ENCODE results near the gene WDR26.
"Not testable (repeated sequence)": the region's sequence is repeated elsewhere in the genome, so short reads cannot be mapped to it uniquely, and the experiment has no call there.

Gene WDR26

DNA sequence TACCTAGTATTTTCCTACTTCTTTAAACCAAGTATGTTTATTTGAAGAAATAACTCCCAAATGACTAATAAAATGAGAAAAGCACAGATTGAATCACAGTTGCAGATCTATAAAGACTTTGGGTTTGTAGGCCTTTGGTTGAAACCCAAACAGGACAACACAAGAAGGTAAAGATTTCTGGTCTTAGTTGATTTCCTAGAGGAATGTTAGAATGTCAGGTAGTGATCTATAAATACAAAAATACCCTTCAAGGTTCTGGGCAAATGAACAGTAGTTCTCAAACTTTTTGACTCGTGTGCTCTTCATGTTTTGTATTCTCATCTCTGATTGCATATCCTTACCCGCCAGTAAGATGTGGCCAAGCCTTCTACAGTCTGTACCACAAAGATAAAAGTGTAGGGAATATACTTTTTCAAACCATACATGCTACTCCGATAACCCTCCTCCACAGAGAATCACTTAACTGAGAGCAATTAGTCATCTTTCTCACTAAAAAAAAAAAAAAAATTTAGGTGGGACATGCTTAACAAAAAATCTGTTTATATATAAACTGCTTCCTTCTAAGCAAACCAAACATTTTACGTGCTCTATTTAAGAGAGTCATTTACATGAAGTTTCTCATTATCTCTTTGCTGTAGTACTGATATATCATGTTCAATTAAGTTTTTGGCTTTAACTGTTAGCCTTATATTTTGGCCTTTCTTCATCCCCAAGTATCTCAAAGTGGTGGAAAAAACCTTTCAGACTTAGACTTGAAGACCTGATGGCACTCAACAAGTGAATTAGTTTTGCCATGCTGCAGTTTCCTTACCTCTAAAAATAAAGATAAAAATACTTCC lies 42.0 kb downstream of the WDR26 start:
- DNase-seq, result no peak

DNA sequence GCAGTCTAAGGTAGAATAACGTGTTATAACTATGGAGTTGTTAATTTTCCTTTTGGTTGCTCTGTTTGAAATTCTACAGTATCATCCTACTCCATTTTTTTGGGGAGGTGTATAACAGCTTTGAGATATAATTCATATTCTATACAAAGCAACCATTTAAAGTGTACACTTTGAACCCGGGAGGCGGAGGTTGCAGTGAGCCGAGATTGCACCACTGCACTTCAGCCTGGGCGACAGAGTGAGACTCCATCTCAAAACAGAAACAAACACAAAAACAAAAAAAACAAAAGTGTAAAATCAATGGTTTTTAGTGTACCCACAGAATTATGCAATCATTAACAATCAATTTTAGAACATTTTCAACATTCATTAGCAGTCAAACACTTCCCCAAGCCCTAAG lies 44.1 kb downstream of the WDR26 start:
- no peak for DNase-seq

DNA sequence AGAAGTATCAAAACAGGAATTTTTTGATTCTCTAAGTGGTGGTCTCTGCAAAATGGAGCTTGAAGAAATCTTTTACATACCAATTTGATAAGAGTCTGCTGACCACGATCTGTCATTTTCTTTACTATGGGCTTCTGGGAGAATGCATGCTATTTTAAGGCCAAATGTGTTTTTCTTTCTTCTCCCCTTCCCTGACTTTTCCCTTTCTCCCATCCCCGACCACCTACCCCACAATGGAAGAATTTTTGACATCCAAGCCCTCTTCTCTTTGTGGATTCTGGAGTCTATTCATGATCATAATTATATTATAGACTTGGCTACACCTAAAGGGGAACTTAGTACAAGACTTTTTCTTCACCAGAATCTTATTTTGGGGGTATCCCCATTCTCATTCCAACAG lies 46.7 kb downstream of the WDR26 start:
- no peak for DNase-seq

DNA sequence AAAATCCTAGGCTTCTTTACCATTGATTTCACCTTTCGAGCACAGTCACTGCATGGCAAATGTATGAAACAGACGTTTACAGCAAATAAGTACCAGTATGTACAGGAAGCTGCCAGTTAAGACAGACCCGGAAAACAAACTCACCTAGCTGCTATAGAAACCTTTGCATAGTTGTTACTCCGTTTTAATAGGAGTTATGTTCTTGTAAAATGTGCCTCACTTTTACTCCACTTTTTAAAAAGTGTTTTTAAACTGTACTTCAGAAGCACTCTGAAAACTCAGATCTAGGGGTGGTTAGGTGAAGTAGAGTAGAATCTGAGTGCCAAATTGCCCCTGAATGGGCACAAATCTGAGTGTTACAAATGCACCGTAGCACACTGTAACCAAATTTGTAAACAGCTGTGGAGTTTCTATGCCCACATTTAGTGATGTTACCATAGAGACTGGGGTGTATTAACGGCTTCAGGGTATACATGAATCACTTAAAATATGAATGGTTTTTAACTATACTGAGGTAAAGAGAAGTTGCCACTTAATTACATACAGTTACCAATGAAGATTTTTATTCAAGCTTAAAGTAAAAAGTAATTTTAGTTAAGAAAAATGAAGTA lies 47.2 kb downstream of the WDR26 start:
- DNase-seq, result no peak

DNA sequence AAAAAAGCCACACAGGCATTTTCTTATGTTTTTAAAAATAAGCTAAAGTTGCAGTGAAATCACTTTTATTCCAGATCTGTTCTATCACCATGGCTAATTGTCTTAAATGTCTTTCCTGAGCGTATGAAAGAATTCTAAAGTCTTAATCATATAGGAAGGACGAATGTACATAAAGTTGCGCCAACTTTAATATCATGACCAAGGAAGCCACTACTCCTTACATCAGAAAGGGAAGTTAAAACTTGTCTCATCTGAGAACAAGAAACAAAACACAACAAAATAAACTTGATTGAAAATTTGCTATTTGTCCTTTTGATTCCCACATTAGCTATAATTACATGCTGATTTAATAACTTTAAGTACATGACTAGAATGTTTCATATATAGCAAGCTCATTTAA lies 51.4 kb downstream of the WDR26 start:
- peak; percentile 47 for DNase-seq

DNA sequence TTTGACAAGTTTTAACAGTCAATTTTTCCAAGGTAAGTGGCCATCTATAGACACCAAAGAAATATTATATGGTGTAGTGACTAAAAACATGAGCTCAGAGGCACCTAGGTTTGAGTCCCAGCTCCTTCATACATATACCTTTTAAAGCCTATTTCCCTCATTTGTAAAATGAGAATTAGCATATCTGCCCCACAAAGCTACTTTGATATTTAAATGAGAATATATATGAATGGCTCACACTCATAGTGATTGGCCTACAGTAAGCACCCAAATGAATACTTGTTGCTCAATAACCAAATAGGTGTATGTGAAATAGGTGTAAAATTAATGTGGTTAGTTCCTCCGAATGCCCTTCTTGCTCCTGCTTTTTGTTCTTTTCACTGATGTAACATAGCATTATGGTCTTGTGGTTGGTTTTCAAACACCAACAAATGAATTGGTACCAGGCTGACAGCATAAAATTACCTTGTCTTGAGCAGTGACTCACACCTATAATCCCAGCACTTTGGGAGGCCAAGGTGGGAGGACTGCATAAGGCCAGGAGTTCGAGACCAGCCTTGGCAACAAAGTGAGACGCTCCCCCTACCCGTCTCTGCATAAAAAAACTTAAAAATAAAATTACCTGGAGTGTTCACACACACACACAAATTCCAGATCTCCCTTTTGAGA lies 52.6 kb downstream of the WDR26 start:
- no peak for DNase-seq

DNA sequence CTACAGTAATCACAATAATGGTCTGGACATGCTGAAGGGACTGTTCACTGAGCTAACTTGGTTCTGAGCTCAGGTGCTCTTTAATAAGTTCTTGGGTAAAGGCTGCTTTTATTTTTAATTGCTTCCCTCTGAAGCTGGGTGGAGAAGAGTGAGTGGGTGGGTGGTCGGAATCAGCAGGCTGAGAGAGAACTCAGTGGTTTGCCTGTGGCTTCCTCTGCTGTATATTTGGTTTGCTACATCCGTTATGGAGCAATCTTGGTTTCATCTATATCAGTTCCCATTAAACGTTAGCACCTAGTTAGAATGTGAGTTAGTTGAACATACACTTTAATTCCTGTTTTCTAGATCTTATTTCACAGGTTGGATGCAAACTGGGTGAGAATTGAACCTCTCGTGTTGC lies 54.6 kb downstream of the WDR26 start:
- peak; percentile 72 for DNase-seq

DNA sequence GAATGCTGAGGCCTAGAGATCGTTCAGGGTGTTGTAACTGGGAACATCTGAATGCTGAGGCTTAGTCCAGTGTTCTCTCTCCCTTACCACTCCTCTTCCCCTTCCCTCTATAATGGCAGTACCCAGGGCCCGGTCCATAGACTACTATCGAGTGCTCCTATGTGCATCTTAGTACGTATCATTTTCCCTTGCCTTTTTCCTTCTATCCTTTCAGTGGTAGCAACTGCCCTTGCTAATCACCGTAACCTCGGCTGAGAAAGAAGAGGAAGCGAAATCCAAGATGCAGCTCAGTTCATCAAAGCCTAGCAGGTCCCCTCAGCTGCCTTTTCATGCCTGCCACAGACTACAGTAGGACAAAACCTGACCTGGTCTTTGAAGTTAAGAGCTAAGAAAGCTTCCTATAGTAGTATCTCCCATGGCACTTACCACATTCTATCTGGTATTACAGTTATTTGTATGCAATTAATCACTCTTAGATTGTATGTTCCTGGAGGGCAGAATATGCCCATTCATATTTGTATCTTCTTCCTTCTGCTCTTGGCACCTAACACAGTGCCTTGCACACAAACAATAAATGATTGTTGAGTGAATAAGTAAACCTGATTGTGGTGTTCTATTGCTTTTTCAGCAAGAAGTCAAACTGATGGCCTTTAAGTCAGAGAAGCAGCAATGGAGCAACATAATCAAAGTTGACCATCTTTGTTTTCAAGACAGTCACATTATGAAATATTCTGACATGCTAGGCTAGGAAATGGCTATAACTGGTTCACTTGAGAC lies 55.6 kb downstream of the WDR26 start:
- peak; percentile 49 for DNase-seq

DNA sequence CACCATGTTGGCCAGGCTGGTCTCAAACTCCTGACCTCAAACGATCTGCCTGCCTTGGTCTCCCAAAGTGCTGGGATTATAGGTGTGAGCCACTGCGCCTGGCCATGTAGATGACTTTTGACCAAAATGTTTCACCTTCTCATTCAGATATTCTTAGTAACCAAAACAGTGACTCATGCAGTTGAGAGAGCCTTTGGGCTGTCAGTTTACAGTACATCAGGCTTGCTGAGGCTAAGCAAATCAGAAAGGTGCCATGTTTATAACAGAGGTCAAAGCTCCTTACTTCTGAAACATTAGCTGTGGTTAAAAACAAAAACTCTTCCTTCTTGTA lies 57.0 kb downstream of the WDR26 start:
- DNase-seq, result peak; percentile 11

DNA sequence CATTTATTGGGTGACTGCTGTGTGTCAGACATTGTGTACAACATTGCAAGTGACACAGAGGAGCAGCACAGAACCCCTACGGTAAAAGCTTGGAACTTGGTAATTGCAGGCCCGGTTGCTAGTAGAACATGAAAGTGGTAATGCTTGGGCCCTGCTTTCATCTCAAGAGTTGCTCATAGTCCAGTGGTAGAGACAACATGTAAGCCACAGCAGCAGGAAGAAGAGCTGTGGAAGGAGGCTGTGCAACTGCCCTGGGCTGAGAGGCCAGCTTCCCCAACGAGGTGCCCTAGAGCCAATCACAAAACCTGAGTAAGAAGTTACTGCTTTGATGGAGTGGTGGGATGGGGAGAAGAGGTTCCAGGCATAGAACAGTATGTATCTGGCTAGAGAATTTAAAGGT lies 59.5 kb downstream of the WDR26 start:
- no peak for DNase-seq

DNA sequence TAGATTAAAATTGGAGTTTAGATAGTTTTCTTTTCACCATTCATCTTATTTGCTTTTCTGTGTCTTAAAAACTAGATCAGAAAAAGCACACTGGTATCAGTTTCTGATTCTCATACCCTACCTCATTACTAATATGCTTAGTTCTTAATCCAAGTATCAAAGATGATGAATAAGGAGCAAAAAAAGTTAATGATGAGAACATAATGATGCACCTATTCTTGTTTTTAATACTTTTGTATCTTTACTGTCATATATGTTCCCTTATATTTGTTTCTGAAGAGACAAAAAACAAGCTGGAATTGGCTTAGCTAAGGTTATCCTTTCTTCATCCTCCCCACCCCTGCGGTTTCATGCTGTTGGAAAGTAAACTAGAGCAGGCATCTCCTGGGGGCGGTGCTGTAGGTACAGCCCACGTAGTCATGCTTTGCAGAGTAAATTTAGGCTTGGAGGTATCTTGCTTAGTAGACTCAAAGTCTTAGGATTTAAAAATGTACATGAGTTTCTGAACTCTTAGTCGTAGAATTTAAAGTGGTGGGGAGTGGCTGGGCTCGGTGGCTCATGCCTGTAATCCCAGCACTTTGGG lies 61.5 kb downstream of the WDR26 start:
- no peak for DNase-seq

DNA sequence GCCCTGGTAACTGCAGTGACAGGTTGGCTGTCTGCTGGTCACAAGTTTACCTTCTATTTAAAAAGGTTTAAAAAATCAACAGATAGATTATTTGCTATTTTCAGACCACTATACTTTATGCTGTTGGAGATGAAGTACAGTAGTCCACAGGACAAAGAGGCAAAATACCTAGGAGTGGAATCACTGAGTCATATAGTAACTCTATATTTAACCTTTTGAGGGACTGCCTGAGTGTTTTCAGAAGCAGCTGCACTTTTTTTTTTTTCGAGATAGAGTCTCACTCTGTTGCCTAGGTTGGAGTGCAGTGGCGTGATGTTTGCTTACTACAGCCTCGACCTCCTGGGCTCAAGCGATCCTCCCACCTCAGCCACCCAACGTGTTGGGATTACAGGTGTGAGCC lies 66.2 kb downstream of the WDR26 start:
- no peak for DNase-seq

DNA sequence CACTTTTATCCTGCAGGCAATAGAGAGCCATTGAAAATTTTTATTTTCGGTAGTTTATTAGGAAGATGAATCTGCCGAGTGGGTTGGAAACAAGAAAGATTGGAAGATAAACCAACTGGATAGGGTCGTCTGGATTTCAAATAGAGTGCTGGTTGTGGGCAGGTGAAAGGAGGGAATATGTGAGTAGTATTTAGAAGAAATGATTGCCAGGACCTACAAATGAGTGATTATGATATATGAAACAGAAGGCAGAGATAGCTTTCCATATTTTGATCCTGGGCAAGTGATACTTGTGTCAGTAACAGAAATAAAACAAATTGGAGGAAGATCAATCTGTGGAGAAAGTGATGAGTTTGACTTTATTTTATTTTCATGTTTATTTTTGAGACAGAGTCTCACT lies 75.4 kb downstream of the WDR26 start:
- no peak for DNase-seq

DNA sequence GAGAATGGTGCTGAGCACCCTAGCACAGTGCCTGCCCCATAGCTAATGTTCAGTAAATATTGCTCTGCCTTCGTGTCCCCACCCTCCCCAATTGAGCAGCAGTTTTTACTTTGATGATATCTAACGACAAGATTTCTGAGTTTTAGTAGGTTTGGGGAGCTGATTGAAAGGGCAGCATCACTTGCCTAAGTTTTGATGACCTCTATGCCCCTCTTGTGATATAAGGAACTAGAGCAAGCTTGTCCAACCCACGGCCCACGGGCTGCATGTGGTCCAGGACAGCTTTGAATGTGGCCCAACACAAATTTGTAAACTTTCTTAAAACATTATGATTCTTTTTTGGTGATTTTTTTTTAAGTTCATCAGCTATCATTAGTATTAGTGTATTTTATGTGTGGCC lies 76.4 kb downstream of the WDR26 start:
- peak; percentile 52 for DNase-seq

DNA sequence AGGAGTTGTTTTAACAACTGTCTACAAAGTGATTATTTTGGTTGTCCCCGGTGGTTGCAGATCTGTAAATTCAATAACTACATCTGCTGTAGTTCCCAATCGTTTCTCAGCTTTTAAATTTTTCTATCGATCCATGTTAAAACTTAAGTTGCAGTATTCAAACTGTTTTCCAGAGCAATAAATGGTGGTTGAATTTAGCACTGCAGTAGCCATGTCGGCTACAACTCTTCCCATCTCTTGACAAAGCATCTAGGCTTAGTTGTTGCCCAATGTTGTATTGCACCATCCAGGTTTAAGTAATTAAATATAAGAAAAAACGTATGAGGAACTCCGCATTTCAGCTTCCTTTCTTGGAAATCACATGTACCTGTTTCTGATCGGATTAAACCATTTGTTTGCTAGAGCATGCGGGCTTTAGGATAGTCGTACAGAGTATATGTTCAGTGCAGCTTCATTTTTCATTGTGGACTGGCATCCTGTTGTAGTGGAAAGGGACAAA lies 76.9 kb downstream of the WDR26 start:
- DNase-seq, result peak; percentile 77

DNA sequence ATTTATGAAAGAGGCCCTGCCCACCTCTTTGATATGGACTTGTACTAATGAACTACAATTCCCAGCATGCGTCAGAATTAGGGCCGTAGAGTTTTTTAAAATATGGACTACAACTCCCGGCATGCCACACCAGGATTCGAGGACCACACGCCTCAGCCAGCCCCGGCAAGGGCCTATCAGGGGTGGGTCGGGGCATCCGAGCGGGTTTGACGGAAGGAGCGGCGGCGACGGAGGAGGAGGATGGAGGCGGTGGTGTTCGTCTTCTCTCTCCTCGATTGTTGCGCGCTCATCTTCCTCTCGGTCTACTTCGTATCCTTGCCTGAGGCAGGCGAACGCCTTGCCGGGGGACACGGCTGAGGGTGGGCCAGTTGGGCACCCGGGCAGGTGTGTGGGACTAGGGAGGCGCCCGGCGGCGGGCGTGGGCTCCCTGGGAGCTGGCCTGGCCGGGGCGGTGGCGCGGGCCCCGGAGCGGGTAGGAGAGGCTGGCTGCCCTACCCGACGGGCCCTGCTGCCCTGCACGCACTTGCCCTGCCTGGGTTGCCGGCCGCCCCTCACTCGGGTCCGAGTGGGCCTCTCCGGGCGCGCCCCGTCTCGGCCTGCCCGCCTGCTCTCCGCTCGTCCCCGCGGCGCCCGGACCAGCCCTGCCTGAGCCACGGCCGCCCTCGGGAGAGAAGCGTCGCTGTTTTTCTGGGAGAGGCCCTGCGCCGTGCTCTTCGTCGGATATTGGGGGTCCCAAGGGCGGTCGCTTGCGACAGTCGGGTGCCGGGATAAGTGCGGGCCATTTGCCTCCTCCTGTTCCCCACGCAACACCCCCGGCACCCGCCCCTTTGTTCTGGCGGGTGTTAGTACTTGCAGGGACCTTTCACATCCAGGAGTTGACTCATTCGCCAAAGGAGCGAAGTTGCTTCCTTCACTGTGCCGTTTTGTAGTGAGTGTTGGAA lies 77.6 kb downstream of the WDR26 start, which contains the start of gene CNIH4:
TSS of gene CNIH4 (plus strand) at position 195 of the 941 bp plus-strand sequence. CDS start at position 241, 46 bp downstream.
- peak; percentile 94 for DNase-seq

DNA sequence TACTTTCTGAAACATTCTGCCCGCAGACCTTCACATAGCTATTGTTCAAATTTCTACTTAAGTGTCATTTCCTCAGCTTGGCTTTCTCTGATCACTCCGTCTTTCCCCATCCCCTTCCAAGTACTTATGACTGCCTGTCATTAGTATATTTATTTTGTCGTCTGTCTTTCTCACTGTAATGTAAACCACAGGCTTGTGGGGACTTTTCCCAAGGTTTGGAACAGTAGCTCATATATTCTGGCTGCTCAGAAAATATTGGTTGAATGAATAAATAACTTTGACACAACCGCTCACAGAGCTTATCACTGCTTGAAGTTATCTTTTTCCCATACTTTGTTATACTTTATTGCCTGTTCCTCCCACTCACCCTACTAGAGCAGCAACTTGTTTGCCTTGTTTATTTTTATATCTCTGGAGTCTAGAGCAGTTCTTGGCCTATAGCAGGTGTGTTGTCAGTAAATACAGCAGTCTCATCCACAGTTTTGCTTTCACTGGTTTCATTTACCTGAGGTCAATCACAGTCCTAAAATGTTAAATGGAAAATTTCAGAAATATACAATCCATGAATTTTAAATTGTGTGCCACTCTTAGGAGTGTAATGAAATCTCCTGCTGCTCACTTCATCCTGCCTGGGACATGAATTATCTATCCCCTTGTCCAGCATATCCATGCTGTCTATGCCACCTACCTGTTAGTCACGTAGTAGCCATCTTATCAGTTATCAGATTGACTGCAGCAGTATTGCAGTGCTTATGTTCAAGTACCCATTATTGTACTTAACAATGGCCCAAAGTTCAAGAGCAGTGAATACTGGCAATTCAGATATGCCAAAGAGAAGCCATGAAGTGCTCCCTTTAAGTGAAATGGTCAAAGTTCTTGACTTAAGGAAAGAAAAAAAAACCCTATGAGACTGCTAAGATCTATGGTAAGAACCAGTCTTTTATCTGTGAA lies 80.3 kb downstream of the WDR26 start:
- no peak for DNase-seq

DNA sequence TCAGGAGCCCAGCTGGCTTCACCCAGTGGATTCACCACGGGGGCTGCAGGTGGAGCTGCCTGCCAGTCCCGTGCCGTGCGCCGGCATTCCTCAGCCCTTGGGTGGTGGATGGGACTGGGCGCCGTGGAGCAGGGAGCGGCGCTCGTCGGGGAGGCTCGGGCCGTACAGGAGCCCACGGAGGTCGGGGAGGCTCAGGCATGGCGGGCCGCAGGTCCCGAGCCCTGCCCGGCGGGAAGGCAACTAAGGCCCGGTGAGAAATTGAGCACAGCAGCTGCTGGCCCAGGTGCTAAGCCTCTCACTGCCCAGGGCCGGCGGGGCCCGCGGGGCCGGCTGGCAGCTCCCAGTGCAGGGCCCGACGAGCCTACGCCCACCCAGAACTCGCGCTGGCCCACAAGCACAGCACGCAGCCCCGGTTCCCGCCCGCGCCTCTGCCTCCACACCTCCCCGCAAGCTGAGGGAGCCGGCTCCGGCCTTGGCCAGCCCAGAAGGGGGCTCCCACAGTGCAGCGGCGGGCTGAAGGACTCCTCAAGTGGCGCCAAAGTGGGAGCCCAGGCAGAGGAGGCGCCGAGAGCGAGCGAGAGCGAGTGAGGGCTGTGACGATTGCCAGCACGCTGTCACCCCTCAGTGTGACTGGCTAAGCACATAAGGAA lies 82.0 kb downstream of the WDR26 start:
- not testable (repeated sequence) for DNase-seq

DNA sequence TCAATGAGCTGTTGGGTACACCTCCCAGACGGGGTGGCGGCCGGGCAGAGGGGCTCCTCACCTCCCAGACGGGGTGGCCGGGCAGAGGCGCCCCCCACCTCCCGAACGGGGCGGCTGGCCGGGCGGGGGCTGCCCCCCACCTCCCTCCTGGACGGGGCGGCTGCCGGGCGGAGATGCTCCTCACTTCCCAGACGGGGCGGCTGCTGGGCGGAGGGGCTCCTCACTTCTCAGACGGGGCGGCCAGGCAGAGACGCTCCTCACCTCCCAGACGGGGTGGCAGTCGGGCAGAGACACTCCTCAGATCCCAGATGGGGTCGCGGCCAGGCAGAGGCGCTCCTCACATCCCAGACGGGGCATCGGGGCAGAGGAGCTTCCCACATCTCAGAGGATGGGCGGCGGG lies 84.9 kb downstream of the WDR26 start:
- not testable (repeated sequence) for DNase-seq

DNA sequence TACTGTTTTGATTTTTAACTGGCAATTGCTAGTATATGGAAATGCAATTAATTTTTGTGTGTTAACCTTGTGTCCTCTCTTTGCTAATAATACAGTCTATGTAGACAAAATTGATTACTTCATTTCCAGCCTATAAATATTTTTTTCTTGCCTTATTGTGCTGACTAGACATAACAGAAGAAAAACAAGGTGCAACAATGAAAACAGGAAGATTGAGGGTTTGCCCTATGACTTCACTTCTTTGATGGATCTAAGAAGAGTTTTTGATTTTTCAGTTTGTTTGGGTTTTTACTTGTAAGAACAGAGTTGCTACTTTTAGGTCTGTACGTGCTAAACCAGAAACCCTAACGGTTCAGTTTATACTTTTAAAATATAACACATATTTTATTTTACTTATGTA lies 86.5 kb downstream of the WDR26 start:
- no peak for DNase-seq
